A549 (cell line): ENCODE results near the gene LILRA1.

Experiments used
- ESRRA ChIP-seq: fragments of 150-350 bp; IDR thresholded peaks from 2 replicates; pipeline ENCODE4 v1.6.1; 2014; ENCODE audit warnings: mild to moderate bottlenecking, low read length, borderline replicate concordance
- POLR2A ChIP-seq: IDR thresholded peaks from 2 replicates; pipeline ENCODE4 v1.6.1; 2012; ENCODE audit warnings: mild to moderate bottlenecking, low read length
- POLR2AphosphoS2 ChIP-seq: conservative IDR thresholded peaks from 2 replicates; pipeline ENCODE4 v1.6.1; 2012; ENCODE audit warnings: low read length, improper control_type of control experiment, inconsistent platforms
- TF ChIP-seq, protein P1 (sequence below): fragments of >200 bp; sonication (Bioruptor Twin); formaldehyde crosslinking; IDR thresholded peaks from 3 replicates; pipeline ENCODE4 v1.5.1; 2016
- TF ChIP-seq, protein P2 (sequence below): fragments of 200-600 bp; sonication (generic); IDR thresholded peaks from 2 replicates; pipeline ENCODE4 v1.6.1; 2016; ENCODE audit warnings: antibody characterized with exemption, mild to moderate bottlenecking, moderate library complexity

DNA sequence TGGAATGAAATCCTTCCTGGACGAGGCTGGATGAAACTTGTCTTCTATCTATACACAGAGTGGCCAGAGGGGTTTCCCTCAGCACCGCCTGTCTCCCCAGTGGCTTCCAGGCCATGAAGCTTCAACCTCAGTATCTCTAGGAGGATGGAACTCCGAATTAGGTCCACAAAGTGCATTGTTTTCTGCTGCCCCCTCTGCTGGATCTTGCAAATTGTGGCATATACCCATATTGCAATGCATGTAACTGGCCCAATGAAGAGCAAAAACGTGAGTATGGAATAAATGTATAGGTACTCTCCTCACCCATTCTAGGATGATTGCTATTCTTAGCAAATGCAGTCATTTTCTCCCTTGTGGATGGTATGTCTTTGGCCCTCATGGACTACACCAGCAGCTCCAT, 54.7 kb downstream of the LILRA1 start:
- TF ChIP-seq ESRRA (no peak), POLR2A (no peak), POLR2AphosphoS2 (no peak)
- TF ChIP-seq, protein P1, sequence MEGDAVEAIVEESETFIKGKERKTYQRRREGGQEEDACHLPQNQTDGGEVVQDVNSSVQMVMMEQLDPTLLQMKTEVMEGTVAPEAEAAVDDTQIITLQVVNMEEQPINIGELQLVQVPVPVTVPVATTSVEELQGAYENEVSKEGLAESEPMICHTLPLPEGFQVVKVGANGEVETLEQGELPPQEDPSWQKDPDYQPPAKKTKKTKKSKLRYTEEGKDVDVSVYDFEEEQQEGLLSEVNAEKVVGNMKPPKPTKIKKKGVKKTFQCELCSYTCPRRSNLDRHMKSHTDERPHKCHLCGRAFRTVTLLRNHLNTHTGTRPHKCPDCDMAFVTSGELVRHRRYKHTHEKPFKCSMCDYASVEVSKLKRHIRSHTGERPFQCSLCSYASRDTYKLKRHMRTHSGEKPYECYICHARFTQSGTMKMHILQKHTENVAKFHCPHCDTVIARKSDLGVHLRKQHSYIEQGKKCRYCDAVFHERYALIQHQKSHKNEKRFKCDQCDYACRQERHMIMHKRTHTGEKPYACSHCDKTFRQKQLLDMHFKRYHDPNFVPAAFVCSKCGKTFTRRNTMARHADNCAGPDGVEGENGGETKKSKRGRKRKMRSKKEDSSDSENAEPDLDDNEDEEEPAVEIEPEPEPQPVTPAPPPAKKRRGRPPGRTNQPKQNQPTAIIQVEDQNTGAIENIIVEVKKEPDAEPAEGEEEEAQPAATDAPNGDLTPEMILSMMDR = no peak
- TF ChIP-seq, protein P2, sequence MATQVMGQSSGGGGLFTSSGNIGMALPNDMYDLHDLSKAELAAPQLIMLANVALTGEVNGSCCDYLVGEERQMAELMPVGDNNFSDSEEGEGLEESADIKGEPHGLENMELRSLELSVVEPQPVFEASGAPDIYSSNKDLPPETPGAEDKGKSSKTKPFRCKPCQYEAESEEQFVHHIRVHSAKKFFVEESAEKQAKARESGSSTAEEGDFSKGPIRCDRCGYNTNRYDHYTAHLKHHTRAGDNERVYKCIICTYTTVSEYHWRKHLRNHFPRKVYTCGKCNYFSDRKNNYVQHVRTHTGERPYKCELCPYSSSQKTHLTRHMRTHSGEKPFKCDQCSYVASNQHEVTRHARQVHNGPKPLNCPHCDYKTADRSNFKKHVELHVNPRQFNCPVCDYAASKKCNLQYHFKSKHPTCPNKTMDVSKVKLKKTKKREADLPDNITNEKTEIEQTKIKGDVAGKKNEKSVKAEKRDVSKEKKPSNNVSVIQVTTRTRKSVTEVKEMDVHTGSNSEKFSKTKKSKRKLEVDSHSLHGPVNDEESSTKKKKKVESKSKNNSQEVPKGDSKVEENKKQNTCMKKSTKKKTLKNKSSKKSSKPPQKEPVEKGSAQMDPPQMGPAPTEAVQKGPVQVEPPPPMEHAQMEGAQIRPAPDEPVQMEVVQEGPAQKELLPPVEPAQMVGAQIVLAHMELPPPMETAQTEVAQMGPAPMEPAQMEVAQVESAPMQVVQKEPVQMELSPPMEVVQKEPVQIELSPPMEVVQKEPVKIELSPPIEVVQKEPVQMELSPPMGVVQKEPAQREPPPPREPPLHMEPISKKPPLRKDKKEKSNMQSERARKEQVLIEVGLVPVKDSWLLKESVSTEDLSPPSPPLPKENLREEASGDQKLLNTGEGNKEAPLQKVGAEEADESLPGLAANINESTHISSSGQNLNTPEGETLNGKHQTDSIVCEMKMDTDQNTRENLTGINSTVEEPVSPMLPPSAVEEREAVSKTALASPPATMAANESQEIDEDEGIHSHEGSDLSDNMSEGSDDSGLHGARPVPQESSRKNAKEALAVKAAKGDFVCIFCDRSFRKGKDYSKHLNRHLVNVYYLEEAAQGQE = no peak
